Activated CD8-positive, alpha-beta T cell treated with anti-CD3 and anti-CD28 coated beads, Interleukin-2, amount 10 ng/mL, durations not matched to agents 7 days and 5 days (primary cell): ENCODE measurements around the gene SCAANT1. TPM values are rescaled to one million over a fixed set of nuclear protein-coding genes. Genes with fewer than 3 reads are reported as not detected.

ENCODE experiments used
- total RNA-seq, 2 experiments: library from RNA; stranded (reverse); gene quantifications; one replicate each; pipeline ENCODE4 v1.2.3, GENCODE V29; 2021

SCAANT1 gene
- total RNA-seq, 2 experiments from 2014 or later = not detected

Other genes starting within 250 kb of the SCAANT1 start
- not detected for gene C3orf49, start 93.1 kb downstream of the SCAANT1 start, total RNA-seq
- gene THOC7, start 48.6 kb downstream of the SCAANT1 start, total RNA-seq = 10 to 100 TPM; 88.9 to 91.7 TPM
- 10 to 100 TPM; 35.6 to 40.5 TPM for gene ATXN7, start 48.5 kb downstream of the SCAANT1 start, total RNA-seq
- gene PSMD6, start 111.1 kb upstream of the SCAANT1 start, total RNA-seq = 10 to 100 TPM; 81.2 to 86.3 TPM